Colonic mucosa (tissue), 4 donors: Measurements from ENCODE around the gene CNOT4. TPM values are rescaled to one million over a fixed set of nuclear protein-coding genes. Genes with fewer than 3 reads are reported as not detected.
"Not testable (repeated sequence)": the region's sequence is repeated elsewhere in the genome, so short reads cannot be mapped to it uniquely, and the experiment has no call there.

Source experiments
- DNase-seq: peaks from one replicate; pipeline ENCODE4 v3.0.0-alpha.2; 2020
- H3K27ac ChIP-seq: fragments of 200-600 bp; one replicate; pipeline ENCODE4 v1.8.0; 2021
- H3K27me3 ChIP-seq: fragments of 200-600 bp; one replicate; pipeline ENCODE4 v1.8.0; 2021
- H3K36me3 ChIP-seq: fragments of 200-600 bp; one replicate; pipeline ENCODE4 v1.8.0; 2021
- H3K4me1 ChIP-seq: fragments of 200-600 bp; one replicate; pipeline ENCODE4 v1.8.0; 2021; ENCODE audit warnings: mild to moderate bottlenecking
- H3K4me3 ChIP-seq: fragments of 200-600 bp; one replicate; pipeline ENCODE4 v1.8.0; 2021
- H3K9ac ChIP-seq, 2 donors: one replicate each; pipeline ENCODE4 v1.7.0; 2013; ENCODE audit warnings: control low read depth in 2 of 2, low read depth in 2 of 2, low read length in 2 of 2
- H3K9me3 ChIP-seq: fragments of 200-600 bp; one replicate; pipeline ENCODE4 v1.8.0; 2021
- intact Hi-C: fragments of 100-400 bp; cut with DNase I; formaldehyde crosslinking; loops from one replicate; pipeline ENCODE4 v1.14.1; 2022
- total RNA-seq, 2 donors: library from RNA; stranded (reverse); fragmentation: NEBNext Ultra II Directional in 1 of 2; extraction: Animal tissue kit (Norgen Biotek cat#: 25700) in 1 of 2; gene quantifications; one replicate each; pipeline ENCODE4 v1.2.1, GENCODE V29; 2021
- TF ChIP-seq, protein P1 (sequence below): fragments of 200-600 bp; IDR thresholded peaks from one replicate; pipeline ENCODE4 v1.8.0; 2022; ENCODE audit warnings: antibody characterized with exemption, mild to moderate bottlenecking
- donor health status: healthy.
- donor health status: DM: no; HTN: no; CAD: no.
- donor health status: DM: no; HTN: no; CAD: no.

The CNOT4 gene
- total RNA-seq, 2 donors from 2014 or later: 14.7 to 20.9 TPM

DNA sequence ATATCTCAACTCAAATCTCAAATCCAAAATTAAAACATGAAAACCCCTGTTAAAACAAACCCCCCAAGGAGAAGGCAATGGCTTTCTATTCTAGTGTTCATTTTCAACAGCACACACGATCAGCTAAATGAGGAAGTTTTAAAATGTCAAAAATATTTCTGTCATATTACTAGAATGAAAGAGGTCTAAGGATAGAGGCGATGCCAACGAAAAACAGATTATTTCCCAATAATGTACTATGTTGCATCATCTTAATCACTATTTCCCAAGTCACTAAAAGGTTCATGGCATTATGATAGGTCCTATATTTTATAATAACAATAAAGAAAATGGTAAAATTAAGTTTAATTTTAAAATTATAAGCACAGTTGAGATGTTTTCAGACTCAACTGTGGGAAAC, 10.1 kb downstream of the CNOT4 start:
- TF ChIP-seq, protein P1, sequence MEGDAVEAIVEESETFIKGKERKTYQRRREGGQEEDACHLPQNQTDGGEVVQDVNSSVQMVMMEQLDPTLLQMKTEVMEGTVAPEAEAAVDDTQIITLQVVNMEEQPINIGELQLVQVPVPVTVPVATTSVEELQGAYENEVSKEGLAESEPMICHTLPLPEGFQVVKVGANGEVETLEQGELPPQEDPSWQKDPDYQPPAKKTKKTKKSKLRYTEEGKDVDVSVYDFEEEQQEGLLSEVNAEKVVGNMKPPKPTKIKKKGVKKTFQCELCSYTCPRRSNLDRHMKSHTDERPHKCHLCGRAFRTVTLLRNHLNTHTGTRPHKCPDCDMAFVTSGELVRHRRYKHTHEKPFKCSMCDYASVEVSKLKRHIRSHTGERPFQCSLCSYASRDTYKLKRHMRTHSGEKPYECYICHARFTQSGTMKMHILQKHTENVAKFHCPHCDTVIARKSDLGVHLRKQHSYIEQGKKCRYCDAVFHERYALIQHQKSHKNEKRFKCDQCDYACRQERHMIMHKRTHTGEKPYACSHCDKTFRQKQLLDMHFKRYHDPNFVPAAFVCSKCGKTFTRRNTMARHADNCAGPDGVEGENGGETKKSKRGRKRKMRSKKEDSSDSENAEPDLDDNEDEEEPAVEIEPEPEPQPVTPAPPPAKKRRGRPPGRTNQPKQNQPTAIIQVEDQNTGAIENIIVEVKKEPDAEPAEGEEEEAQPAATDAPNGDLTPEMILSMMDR: no peak
- Histone ChIP-seq H3K27me3 (no peaks in the 10 kb centered on the region), H3K27ac (no peak overlapping the region), H3K36me3 (no peaks in the 10 kb centered on the region), H3K4me3 (no peak overlapping the region), H3K4me1 (no peaks in the 10 kb centered on the region), H3K9me3 (no peaks in the 10 kb centered on the region), H3K9ac (no peak overlapping the region)
- intact Hi-C loops: no loop called here
- no peak for DNase-seq

DNA sequence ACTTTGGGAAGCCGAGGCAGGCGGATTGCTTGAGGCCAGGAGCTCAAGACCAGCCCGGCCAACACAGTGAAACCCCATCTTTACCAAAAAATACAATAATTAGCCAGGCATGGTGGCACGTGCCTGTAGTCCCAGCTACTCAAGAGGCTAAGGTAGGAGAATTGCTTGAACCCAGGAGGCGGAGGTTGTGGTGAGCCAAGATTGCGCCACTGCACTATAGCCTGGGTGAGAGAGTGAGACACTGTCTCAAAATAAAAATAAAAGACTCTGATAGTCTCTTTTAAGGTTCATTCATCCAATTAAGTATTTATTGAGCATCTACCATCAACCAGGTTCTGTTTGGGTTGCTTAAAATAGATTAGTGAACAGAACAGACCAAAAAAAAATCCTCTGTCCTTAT, 12.7 kb downstream of the CNOT4 start:
- H3K36me3 ChIP-seq, DNase-seq, intact Hi-C loops, H3K27ac ChIP-seq, H3K4me3 ChIP-seq, H3K9me3 ChIP-seq, H3K9ac ChIP-seq, H3K4me1 ChIP-seq, H3K27me3 ChIP-seq: not testable (repeated sequence)

DNA sequence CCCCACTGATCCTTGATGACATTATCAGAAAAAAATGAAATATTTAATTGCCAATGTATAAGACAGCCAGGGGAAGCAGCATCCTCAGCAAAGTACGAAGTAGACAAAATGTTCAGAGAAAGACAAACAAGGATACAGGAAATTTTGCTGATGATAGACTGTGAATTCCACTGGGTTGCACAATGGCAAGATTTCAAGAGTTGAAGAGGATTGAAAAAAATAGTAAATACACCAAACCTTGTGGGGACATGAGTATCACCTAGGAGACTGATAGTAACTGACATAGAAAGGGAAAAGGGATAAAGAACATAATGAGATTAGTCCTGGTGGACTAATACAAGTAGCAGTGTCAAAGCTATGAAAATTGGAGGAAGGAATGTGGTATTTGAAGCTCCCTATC, 16.5 kb downstream of the CNOT4 start:
- TF ChIP-seq, protein P1: no peak
- Histone ChIP-seq H3K4me3 (no peak overlapping the region), H3K27me3 (no peaks in the 10 kb centered on the region), H3K4me1 (no peaks in the 10 kb centered on the region), H3K9ac (no peak overlapping the region), H3K27ac (no peak overlapping the region), H3K9me3 (no peaks in the 10 kb centered on the region), H3K36me3 (no peaks in the 10 kb centered on the region)
- no peak for DNase-seq
- intact Hi-C loops: no loop called here

DNA sequence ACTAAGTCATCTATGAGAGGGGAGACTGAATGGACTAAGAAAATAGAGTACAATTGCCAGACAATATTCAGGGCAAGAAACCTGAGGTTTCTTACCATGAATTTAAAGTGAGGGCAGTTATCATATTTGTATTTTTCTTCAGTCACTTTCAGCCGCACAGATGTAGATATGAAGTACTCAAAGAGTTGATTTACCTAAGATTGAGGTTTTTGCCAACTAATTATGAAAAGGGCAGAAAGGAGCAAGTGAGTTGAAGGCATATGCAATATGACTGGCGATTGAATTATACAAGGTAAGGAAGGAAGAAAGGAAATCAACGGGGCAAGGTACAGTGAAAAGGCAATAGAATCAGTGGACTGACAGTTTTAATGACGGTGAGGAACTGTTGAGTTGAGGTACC, 17.8 kb downstream of the CNOT4 start:
- H3K27ac ChIP-seq: no peak overlapping the region
- no peak overlapping the region for H3K4me3 ChIP-seq
- no peaks in the 10 kb centered on the region for H3K27me3 ChIP-seq
- H3K9me3 ChIP-seq: no peaks in the 10 kb centered on the region
- DNase-seq: no peak
- no peak overlapping the region for H3K9ac ChIP-seq
- TF ChIP-seq, protein P1: no peak
- no peaks in the 10 kb centered on the region for H3K36me3 ChIP-seq
- intact Hi-C loops: no loop called here
- H3K4me1 ChIP-seq: no peaks in the 10 kb centered on the region

DNA sequence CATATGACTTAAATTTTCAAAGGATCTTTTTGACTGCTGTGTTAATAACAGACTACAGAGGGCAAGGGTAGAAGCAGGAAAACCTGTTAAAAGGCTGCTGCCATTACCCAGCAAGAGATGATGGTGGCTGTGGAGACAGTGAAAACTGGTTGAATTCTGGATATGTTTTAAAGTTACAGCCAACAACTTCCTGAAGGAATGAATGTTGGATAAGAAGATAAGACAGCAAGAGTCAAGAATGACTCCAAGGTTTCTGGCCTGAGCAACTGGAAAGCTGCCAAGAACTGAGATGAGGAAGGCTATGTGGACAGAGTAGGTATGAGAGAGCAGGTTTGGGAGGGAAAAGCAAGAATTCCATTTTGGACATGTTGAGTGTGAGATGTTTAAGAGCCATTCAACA, 19.1 kb downstream of the CNOT4 start:
- TF ChIP-seq, protein P1: no peak
- DNase-seq: peak; percentile 29
- intact Hi-C loops: no loop called here

DNA sequence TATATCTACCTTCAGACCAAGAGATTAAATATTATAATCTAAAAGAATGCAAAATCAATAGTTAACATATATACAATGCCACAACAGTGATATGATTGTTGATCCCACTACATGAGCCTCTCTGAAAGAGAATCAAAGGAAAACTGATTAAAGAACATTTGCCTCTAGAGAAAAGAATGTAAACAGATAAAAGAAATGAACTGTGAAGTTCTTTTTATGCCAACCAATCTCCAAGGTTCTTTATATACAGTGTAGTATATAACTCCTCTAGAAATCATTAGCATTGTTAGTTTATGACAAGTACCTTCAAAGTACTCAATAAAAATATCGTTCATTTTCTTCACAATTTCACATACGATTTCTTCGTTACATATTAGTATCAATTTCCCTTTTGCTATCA, 20.1 kb downstream of the CNOT4 start:
- Histone ChIP-seq H3K36me3 (no peaks in the 10 kb centered on the region), H3K27me3 (no peaks in the 10 kb centered on the region), H3K27ac (no peak overlapping the region), H3K4me1 (no peaks in the 10 kb centered on the region), H3K4me3 (no peak overlapping the region), H3K9me3 (no peaks in the 10 kb centered on the region), H3K9ac (no peak overlapping the region)
- TF ChIP-seq, protein P1: no peak
- no peak for DNase-seq
- intact Hi-C loops: no loop called here

More for the DNA sequence above, 19.1 kb downstream of the CNOT4 start:
- Histone ChIP-seq H3K4me1 (no peaks in the 10 kb centered on the region), H3K9ac (no peak overlapping the region), H3K27ac (no peak overlapping the region), H3K36me3 (no peaks in the 10 kb centered on the region), H3K9me3 (no peaks in the 10 kb centered on the region), H3K27me3 (no peaks in the 10 kb centered on the region), H3K4me3 (no peak overlapping the region)
